GM18498 (cell line): ENCODE results near the gene CARD19.

ENCODE experiments used
- ATAC-seq: cut with Tn5 transposase; IDR thresholded peaks from one replicate; pipeline ENCODE4 v1.9.1; 2021; ENCODE audit warnings: mild to moderate bottlenecking, moderate library complexity; ENCODE audit not compliant: unreplicated experiment

CARD19 gene

GRCh38 chr9:93061791-93062763 lies 33.9 kb upstream of the CARD19 start:
- no peak for ATAC-seq

GRCh38 chr9:93064392-93065134 lies 31.5 kb upstream of the CARD19 start:
- ATAC-seq = peak; percentile 94

GRCh38 chr9:93065135-93065720 lies 30.8 kb upstream of the CARD19 start:
- ATAC-seq = no peak

GRCh38 chr9:93066978-93067603 lies 28.9 kb upstream of the CARD19 start:
- no peak for ATAC-seq

GRCh38 chr9:93068956-93069355 lies 27.1 kb upstream of the CARD19 start:
- no peak for ATAC-seq

- no peak for ATAC-seq
Measured at GRCh38 chr9:93071464-93071863, 24.6 kb upstream of the CARD19 start.

GRCh38 chr9:93072383-93072795 lies 23.6 kb upstream of the CARD19 start:
- no peak for ATAC-seq

- ATAC-seq = no peak
Measured at GRCh38 chr9:93076101-93076791, 19.8 kb upstream of the CARD19 start.

GRCh38 chr9:93076792-93077128 lies 19.3 kb upstream of the CARD19 start:
- ATAC-seq = no peak

GRCh38 chr9:93077367-93077766 lies 18.6 kb upstream of the CARD19 start:
- no peak for ATAC-seq

- no peak for ATAC-seq
Measured at GRCh38 chr9:93077811-93078210, 18.2 kb upstream of the CARD19 start.

GRCh38 chr9:93079371-93079770 lies 16.6 kb upstream of the CARD19 start:
- no peak for ATAC-seq

GRCh38 chr9:93080406-93080805 lies 15.6 kb upstream of the CARD19 start:
- no peak for ATAC-seq

GRCh38 chr9:93081081-93081529 lies 14.9 kb upstream of the CARD19 start:
- ATAC-seq = no peak

- no peak for ATAC-seq
Measured at GRCh38 chr9:93081931-93082330, 14.1 kb upstream of the CARD19 start.

GRCh38 chr9:93082841-93083411 lies 13.1 kb upstream of the CARD19 start:
- no peak for ATAC-seq

- ATAC-seq = no peak
Measured at GRCh38 chr9:93083592-93084470, 12.2 kb upstream of the CARD19 start.

- ATAC-seq = no peak
Measured at GRCh38 chr9:93084471-93084881, 11.5 kb upstream of the CARD19 start.

GRCh38 chr9:93085676-93086075 lies 10.3 kb upstream of the CARD19 start:
- no peak for ATAC-seq
